ENCODE data around the gene TPRG1. TPM values are rescaled to one million over a fixed set of nuclear protein-coding genes. Genes with fewer than 3 reads are reported as not detected.

The TPRG1 gene
- total and polyA plus RNA-seq, 2 donors (not counting 1 experiment from before 2014, with no cell fraction given), result 0.21 to 0.39 TPM

DNA sequence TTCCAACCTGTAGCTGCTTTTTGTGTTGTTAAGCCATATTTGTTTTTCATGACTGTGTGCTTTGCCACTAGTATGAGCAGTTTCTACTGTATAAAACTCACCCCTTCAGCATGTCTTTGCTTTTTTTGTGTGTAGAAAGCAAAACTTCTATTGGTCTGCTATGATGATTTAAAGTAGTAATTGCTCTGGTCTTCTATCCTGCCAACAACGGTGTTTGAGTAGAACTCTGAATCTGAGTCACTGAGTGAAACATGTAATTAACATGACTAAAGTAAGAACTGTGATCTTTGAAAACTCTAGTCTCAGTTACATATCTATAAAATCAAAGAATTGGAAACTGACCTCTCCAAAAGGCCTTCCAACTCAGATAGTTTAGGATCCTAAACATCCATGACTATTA is 133.6 kb downstream of the TPRG1 start:
- H3K36me3 ChIP-seq (replicated peaks in 1 of 2; ENCODE audit: control extremely low read depth in 1 of 2, control insufficient read depth in 1 of 2, extremely low read depth in 1 of 2, insufficient read depth in 2 of 2, low read length in 1 of 2), result no peaks in the 10 kb centered on the region
- no peaks in the 10 kb centered on the region for H3K79me2 ChIP-seq (ENCODE audit: control insufficient read depth, insufficient read depth, low read length)
- ATAC-seq (ENCODE audit: low read depth) (no peak), DNase-seq (no peak)
- H4K20me1 ChIP-seq (ENCODE audit: control insufficient read depth, insufficient read depth, low read length, poor library complexity, severe bottlenecking), result no peaks in the 10 kb centered on the region
- H3K4me1 ChIP-seq (ENCODE audit: control insufficient read depth in 2 of 2, insufficient read depth in 2 of 2, low read length in 2 of 2), result no peaks in the 10 kb centered on the region
- Mint-ChIP-seq H3K4me3 (no peak overlapping the region), H3K9me3 (ENCODE audit: insufficient read depth) (no peaks in the 10 kb centered on the region), H3K27me3 (peaks cover 3% of the 10 kb centered on the region), H3K4me1 (no peaks in the 10 kb centered on the region), H3K27ac (no peak overlapping the region)
- WGBS (ENCODE audit: insufficient coverage), result no CpG with 5 or more reads among the region's 1 CpG
- POLR2A ChIA-PET, result no interaction called here
- no peak overlapping the region for H3K4me2 ChIP-seq (replicated peaks; ENCODE audit: low read depth, low read length, poor library complexity, severe bottlenecking)
- CTCF ChIA-PET, result no interaction called here
- H3K4me3 ChIP-seq (ENCODE audit: control extremely low read depth in 1 of 5, extremely low read depth in 1 of 5, insufficient read depth in 1 of 5, low read depth in 2 of 5, low read length in 4 of 5), result no peak overlapping the region
- no peak overlapping the region for H2AFZ ChIP-seq (ENCODE audit: insufficient read depth, low read depth, low read length, poor library complexity, severe bottlenecking)
- H3K27ac ChIP-seq (ENCODE audit: low read length in 2 of 2), result no peak overlapping the region
- intact Hi-C loops (cut with micrococcal nuclease), result no loop called here
- TF ChIP-seq, protein P1, sequence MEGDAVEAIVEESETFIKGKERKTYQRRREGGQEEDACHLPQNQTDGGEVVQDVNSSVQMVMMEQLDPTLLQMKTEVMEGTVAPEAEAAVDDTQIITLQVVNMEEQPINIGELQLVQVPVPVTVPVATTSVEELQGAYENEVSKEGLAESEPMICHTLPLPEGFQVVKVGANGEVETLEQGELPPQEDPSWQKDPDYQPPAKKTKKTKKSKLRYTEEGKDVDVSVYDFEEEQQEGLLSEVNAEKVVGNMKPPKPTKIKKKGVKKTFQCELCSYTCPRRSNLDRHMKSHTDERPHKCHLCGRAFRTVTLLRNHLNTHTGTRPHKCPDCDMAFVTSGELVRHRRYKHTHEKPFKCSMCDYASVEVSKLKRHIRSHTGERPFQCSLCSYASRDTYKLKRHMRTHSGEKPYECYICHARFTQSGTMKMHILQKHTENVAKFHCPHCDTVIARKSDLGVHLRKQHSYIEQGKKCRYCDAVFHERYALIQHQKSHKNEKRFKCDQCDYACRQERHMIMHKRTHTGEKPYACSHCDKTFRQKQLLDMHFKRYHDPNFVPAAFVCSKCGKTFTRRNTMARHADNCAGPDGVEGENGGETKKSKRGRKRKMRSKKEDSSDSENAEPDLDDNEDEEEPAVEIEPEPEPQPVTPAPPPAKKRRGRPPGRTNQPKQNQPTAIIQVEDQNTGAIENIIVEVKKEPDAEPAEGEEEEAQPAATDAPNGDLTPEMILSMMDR (IDR thresholded peaks at IDR 0.05), result no peak
- TF ChIP-seq EZH2 (IDR thresholded peaks at IDR 0.05; ENCODE audit: borderline replicate concordance, insufficient read depth, low read depth, low read length, poor library complexity, severe bottlenecking), result no peak
- H3K27me3 ChIP-seq (replicated peaks in 1 of 4; ENCODE audit: control extremely low read depth in 1 of 4, control insufficient read depth in 3 of 4, insufficient read depth in 4 of 4, low read length in 3 of 4), result peaks cover 0 to 12% (median 0%) of the 10 kb centered on the region in 4 experiments
- H3K9ac ChIP-seq (ENCODE audit: low read length), result no peak overlapping the region
- H3K9me3 ChIP-seq (ENCODE audit: control extremely low read depth in 1 of 3, control insufficient read depth in 2 of 3, insufficient read depth in 1 of 3, low read length in 2 of 3), result no peaks in the 10 kb centered on the region

DNA sequence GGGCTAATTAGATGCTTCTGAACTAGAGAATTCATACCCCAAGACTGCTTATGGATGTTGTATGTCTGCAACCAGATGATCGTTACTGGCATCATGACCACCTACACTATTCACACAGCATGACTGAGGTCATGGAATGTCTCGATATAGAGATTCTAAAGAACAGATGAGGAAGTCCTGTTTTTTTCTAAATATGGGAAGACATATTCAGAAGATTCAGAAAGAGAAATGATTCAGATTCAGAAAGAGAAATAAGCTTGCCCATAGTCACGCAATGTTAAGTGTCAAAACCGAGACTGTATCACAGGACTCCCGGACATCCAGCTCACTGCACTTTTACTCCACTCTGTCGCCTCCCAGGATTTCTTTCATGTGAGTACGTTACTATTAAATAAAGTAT is 136.2 kb downstream of the TPRG1 start:
- no peaks in the 10 kb centered on the region for H4K20me1 ChIP-seq (ENCODE audit: control insufficient read depth, insufficient read depth, low read length, poor library complexity, severe bottlenecking)
- Mint-ChIP-seq H3K4me1 (no peaks in the 10 kb centered on the region), H3K27me3 (peaks cover 12% of the 10 kb centered on the region), H3K9me3 (ENCODE audit: insufficient read depth) (no peaks in the 10 kb centered on the region), H3K27ac (no peak overlapping the region), H3K4me3 (no peak overlapping the region)
- TF ChIP-seq EZH2 (IDR thresholded peaks at IDR 0.05; ENCODE audit: borderline replicate concordance, insufficient read depth, low read depth, low read length, poor library complexity, severe bottlenecking), result no peak
- TF ChIP-seq, protein P1 (IDR thresholded peaks at IDR 0.05), result no peak
- H3K27ac ChIP-seq (ENCODE audit: low read length in 2 of 2), result no peak overlapping the region
- ChIA-PET CTCF (interaction anchor here (0.6 kb wide), 1 partner anchor 20 kb away, joined by 3 read pairs; no protein-coding TSS in a partner anchor), POLR2A (no interaction called here)
- H3K27me3 ChIP-seq (replicated peaks in 1 of 4; ENCODE audit: control extremely low read depth in 1 of 4, control insufficient read depth in 3 of 4, insufficient read depth in 4 of 4, low read length in 3 of 4), result peaks cover 0 to 16% (median 0%) of the 10 kb centered on the region in 4 experiments
- H2AFZ ChIP-seq (ENCODE audit: insufficient read depth, low read depth, low read length, poor library complexity, severe bottlenecking), result no peak overlapping the region
- 78% methylated on average over 1 of the region's 7 CpGs for WGBS (ENCODE audit: insufficient coverage)
- H3K4me1 ChIP-seq (ENCODE audit: control insufficient read depth in 2 of 2, insufficient read depth in 2 of 2, low read length in 2 of 2), result no peaks in the 10 kb centered on the region
- H3K36me3 ChIP-seq (replicated peaks in 1 of 2; ENCODE audit: control extremely low read depth in 1 of 2, control insufficient read depth in 1 of 2, extremely low read depth in 1 of 2, insufficient read depth in 2 of 2, low read length in 1 of 2), result no peaks in the 10 kb centered on the region
- H3K9me3 ChIP-seq (ENCODE audit: control extremely low read depth in 1 of 3, control insufficient read depth in 2 of 3, insufficient read depth in 1 of 3, low read length in 2 of 3), result no peaks in the 10 kb centered on the region
- no peaks in the 10 kb centered on the region for H3K79me2 ChIP-seq (ENCODE audit: control insufficient read depth, insufficient read depth, low read length)
- H3K4me2 ChIP-seq (replicated peaks; ENCODE audit: low read depth, low read length, poor library complexity, severe bottlenecking), result no peak overlapping the region
- DNase-seq (no peak), ATAC-seq (ENCODE audit: low read depth) (no peak)
- no peak overlapping the region for H3K9ac ChIP-seq (ENCODE audit: low read length)
- intact Hi-C loops (cut with micrococcal nuclease), result no loop called here
- no peak overlapping the region for H3K4me3 ChIP-seq (ENCODE audit: control extremely low read depth in 1 of 5, extremely low read depth in 1 of 5, insufficient read depth in 1 of 5, low read depth in 2 of 5, low read length in 4 of 5)

Data from B cell (primary cell).